WI38 (cell line): ENCODE results near the gene LMBR1.
"Not testable (repeated sequence)": the region's sequence is repeated elsewhere in the genome, so short reads cannot be mapped to it uniquely, and the experiment has no call there.

ENCODE experiments used
- H3K4me3 ChIP-seq: 2 replicates; pipeline ENCODE4 v1.5.1; 2011; ENCODE audit warnings: low read depth, mild to moderate bottlenecking, control low read depth, low read length
- TF ChIP-seq, protein P1 (sequence below): IDR thresholded peaks from 2 replicates; pipeline ENCODE4 v1.5.1; 2012; ENCODE audit warnings: low read depth, mild to moderate bottlenecking, control low read depth, low read length

Gene LMBR1, protein sequence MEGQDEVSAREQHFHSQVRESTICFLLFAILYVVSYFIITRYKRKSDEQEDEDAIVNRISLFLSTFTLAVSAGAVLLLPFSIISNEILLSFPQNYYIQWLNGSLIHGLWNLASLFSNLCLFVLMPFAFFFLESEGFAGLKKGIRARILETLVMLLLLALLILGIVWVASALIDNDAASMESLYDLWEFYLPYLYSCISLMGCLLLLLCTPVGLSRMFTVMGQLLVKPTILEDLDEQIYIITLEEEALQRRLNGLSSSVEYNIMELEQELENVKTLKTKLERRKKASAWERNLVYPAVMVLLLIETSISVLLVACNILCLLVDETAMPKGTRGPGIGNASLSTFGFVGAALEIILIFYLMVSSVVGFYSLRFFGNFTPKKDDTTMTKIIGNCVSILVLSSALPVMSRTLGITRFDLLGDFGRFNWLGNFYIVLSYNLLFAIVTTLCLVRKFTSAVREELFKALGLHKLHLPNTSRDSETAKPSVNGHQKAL

DNA sequence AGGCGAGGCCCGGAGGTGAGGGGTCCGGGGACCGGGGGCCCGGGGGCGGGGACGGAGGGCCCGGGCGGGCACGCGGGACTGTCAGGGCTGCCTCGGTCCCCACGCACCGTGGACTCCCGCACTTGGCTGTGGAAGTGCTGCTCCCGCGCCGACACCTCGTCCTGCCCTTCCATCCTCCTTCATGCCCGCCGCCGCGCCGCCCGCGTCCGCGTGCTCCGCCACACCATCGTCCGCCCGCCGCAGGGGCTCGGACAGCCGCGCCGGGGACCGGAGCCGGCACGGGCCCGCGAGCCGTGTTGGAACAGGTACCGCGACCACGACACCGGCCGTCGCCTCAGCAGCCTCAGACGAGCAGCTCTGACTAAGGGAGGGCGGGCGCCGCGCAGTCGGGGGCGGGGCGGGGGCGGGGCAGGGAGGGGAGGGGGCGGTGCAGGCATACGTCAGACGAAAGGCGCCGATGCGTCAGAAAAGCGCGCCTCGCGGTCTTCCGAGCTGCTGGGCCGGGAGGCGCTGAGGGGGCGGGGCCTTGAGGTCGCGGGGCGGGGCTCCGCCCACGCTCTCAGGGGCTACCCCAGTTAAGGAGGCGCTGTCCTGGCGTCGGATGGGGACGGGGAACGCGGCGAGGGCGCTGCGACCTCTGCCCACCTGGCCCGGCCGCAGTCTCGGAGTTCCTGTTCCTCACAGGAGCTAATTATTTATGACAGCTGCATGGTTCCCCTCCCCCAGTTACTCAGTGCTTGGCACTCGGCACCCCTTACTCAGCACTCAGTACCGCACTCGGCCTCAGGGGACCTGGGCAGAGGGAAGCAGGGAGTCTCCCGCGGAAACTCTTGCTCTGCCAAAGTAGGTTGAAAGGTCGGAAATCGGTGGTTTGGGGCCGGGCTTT is at the start of gene LMBR1:
LMBR1 (minus strand) TSS at position 363 of the 886 bp plus-strand sequence; CDS start at position 173, 190 bp downstream.
- TF ChIP-seq, protein P1, sequence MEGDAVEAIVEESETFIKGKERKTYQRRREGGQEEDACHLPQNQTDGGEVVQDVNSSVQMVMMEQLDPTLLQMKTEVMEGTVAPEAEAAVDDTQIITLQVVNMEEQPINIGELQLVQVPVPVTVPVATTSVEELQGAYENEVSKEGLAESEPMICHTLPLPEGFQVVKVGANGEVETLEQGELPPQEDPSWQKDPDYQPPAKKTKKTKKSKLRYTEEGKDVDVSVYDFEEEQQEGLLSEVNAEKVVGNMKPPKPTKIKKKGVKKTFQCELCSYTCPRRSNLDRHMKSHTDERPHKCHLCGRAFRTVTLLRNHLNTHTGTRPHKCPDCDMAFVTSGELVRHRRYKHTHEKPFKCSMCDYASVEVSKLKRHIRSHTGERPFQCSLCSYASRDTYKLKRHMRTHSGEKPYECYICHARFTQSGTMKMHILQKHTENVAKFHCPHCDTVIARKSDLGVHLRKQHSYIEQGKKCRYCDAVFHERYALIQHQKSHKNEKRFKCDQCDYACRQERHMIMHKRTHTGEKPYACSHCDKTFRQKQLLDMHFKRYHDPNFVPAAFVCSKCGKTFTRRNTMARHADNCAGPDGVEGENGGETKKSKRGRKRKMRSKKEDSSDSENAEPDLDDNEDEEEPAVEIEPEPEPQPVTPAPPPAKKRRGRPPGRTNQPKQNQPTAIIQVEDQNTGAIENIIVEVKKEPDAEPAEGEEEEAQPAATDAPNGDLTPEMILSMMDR = peak; percentile 69
- peak within 1 kb of the TSS; percentile 80 for H3K4me3 ChIP-seq

DNA sequence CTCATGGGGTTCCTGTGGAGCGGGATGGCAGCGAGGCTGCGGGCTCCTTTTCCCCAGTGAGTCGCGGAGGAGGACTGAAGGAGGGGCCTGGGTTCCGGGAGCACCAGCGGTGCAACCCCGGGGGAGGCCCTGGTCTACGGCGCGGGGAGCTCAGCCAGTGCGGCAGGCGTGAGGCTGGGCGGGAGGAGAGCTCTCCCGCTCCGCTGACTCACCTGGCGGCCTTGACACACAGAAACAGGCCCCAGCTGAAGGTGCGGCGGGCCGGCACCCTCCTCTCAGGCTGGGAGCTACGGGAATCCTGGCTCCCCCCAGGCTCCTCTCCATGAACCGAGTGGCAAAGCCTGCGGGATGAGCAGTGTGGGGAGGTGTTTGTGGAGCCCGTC is 49.7 kb upstream of the LMBR1 start:
- H3K4me3 ChIP-seq = no peak overlapping the region
- TF ChIP-seq, protein P1 = no peak

DNA sequence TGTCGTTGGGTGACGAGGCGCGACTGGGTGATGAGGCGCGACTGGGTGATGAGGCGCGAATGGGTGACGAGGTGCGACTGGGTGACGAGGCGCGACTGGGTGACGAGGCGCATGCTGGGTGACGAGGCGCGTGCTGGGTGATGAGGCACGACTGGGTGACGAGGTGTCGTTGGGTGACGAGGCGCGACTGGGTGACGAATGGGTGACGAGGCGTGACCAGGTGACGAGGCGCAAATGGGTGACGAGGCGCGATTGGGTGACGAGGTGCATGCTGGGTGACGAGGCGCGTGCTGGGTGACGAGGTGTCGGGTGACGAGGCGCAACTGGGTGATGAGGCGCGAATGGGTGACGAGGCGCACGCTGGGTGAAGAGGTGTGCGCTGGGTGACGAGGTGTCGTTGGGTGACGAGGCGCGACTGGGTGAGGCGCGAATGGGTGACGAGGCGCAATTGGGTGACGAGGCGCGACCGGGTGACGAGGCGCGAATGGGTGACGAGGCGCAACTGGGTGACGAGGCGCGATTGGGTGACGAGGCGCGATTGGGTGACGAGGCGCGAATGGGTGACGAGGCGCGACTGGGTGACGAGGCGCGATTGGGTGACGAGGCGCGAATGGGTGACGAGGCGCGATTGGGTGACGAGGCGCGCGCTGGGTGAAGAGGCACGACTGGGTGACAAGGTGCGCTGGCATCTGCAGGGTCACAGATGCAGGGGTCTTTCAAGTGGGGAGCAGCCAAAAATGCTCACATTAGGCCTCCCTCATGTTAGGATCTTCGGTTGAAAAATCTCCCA is 48.6 kb upstream of the LMBR1 start:
- no peak overlapping the region for H3K4me3 ChIP-seq
- TF ChIP-seq, protein P1 = no peak

DNA sequence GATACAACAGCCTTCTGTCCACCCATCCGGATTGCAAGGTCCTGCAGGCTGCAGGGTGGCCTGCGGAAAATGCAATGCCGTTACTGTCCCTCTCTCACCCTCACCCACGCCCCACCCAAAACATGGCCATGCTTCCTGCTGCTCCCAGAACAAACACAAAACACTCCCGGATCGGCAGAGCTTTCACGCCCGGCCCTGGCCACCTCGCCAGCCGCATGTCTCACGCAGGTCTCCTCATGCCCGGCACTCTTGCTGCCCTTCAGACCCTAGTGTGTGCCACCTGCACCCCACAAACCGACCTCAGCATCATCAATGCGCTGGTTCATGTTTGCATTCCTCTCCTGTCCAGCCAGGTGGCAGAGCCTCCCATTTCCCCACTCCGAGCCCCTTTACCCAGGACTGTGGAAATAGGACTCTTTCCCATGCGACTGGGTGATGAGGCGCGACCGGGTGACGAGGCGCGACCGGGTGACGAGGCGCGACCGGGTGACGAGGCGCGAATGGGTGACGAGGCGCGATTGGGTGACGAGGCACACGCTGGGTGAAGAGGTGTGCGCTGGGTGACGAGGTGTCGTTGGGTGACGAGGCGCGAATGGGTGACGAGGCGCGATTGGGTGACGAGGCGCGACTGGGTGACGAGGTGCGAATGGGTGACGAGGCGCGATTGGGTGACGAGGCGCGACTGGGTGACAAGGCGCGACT is 47.6 kb upstream of the LMBR1 start:
- H3K4me3 ChIP-seq = no peak overlapping the region
- TF ChIP-seq, protein P1 = no peak

DNA sequence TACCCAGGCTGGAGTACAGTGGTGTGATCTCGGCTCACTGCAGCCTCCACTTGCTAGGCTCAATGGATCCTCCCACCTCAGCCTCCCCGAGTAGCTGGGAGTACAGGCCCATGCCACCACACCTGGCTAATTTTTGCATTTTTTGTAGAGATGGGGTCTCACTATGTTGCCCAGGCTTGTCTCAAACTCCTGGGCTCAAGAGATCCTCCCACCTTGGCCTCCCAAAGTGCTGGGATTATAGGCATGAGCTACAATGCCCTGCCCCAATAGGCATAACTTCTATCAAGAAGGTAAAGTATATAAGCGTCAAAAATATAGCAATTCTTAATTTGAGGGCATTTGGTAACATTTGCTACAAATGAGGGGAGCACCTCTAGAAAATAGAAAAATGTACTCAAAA is 43.8 kb upstream of the LMBR1 start:
- not testable (repeated sequence) for H3K4me3 ChIP-seq

DNA sequence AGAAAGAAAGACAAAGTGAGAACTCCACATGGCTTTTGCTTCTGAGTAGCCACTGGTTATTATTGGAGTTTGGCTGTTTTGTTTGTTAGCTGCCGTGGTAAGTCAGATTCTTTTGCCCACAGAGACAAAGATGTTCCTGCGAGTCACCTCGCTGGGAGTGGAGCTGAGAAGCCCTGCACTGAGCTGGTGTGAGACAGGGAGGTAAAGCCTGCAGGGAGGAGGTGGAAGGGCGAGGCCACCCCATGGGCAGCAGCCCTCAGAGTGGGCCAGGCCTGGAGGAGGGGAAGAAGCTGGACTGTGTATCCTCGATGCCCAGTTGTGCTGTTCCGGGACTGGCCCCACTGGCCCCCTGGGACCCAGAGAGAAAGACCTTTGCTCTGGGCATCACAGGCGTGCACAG is 42.3 kb upstream of the LMBR1 start:
- H3K4me3 ChIP-seq = no peak overlapping the region
- TF ChIP-seq, protein P1 = no peak

DNA sequence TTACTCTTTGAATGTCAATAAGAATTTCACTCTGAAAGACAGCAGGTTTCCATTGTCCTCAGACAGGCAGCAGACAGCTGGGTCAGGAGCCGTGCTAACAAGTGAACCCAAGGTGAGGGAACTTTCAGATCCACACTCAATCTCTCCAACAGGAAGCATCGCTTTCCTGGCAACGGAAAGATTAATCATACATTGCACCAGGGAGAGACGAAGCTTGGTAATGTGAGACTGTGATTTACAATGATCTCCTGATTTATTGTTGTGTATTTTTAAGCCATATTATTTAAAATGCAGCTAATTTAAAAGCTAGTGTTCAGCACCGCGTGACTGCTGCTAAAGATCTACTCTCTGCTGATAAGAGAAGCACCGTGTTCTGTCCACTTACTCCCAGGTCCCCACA is 39.0 kb upstream of the LMBR1 start:
- TF ChIP-seq, protein P1 = no peak
- no peak overlapping the region for H3K4me3 ChIP-seq
